ENCODE measurements around the gene JAK1. TPM values are rescaled to one million over a fixed set of nuclear protein-coding genes. Genes with fewer than 3 reads are reported as not detected.
A peak's percentile ranks its signal among the peaks of the same experiment; 100 is the strongest.

The JAK1 gene
- total RNA-seq, 2 donors from 2014 or later: 83.7 to 98.7 TPM

DNA sequence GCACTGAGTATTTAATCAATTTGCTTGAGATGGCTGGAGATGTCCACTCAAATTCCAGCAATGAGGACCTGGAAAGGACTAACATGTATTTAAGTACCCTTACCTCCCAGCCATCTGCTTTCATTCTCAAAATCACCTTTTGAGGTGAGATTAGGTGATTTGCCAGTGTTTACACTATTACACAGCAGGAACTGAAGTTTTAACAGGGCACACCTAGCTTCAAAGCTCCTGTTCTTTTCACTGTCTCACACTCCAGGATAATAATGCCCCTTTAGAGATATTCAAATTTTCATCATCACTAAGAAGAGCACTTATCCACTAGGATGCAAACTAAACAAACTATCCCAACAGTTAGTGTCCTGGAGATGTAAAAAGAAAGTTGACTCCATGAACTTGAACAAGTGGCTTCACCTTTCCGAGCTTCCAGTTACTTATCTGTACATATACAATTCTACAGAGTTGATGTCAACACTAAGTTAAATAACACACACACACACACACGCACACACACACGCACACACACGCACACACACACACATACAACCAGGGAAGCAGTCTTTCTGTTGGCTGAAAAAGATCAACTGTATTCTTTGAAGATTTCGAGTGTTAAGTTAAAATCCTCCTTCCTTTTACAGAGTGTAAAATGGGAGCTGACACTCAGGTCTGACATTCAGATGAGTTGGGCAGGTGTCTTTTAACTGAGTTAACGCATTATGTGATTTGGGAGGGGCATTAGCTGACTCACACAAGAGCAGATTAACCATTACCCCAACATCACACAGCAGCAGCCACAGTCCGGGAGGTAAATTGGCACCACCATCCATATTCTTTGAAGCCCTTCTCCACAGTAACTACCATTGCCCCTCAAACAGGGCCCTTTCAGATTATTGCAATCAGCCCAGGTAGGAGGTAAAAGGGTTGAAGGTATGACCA is 15.5 kb upstream of the JAK1 start:
- DNase-seq (no peak), ATAC-seq (no peak)
- intact Hi-C loops (cut with DNase I): no loop called here

DNA sequence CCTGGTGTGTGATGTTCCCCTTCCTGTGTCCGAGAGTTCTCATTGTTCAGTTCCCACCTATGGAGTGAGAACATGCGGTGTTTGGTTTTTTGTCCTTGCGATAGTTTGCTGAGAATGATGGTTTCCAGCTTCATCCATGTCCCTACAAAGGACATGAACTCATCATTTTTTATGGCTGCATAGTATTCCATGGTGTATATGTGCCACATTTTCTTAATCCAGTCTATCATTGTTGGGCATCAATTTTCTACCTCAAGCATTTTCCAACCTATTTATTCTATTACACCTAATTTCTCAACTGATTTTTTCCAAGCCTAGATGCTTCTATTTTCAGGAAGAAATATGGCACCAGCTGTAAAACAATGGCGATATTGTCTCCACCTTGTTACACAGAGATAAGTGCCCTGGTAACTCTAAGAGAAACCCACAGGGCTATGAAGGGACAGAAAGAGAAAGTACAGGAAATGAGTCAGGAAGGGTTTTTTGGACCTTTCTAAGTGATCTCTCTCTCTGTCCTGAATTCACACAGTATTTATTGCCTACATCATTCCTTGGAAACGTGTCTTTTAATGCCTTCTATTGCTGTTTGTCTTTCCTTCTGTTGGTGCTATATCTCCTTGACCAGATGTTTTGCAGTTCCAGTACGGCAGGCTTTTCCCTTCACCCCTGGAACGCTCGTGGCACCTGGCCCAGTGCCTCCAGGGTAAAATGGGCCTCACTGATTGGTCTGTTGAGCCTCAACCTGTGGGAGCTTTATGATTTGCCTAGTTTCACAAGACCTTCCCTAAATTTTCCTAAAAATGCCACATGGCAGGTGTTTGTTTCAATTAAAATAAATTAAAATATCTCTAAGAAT is 14.6 kb upstream of the JAK1 start:
- DNase-seq (no peak), ATAC-seq (no peak)
- intact Hi-C loops (cut with DNase I): no loop called here

DNA sequence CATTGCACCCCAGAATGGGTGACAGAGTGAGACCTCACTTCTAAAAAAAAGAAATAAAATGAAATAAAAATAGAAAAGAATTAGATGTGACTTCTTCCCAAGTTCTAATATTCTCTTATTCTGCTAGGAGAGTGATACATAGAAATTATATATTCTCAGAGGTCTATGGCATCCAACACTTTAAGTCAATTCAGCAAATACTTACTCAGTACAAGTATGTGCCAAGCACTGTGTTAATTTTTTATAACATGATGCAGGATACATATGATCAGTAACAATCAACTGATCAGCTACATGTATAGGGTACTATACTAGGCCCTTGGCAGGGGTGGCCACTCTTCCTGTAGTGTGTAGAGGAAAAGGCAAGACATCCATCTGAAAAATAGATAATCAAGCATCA is 13.0 kb upstream of the JAK1 start:
- no peak for ATAC-seq
- intact Hi-C loops (cut with DNase I): no loop called here
- DNase-seq: no peak

DNA sequence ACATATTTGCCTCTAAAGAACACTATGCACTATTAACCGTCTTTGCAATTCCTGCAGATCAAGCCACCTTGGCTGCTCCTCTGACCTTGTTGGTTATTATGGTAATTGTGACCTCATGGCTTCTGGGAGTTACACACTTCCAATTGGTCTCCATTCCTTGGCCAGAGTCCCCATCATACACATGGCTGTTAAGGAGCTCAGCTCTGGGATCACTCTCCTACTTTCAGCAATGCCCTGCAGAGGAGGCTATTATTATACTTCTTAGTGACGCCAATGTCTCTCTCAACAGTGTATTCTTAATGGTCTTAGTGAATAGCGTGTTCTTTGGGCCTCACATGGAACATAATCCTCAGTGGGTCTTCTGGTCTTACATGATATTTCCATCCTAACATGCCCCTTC is 10.0 kb upstream of the JAK1 start:
- DNase-seq (no peak), ATAC-seq (no peak)
- intact Hi-C loops (cut with DNase I): no loop called here

DNA sequence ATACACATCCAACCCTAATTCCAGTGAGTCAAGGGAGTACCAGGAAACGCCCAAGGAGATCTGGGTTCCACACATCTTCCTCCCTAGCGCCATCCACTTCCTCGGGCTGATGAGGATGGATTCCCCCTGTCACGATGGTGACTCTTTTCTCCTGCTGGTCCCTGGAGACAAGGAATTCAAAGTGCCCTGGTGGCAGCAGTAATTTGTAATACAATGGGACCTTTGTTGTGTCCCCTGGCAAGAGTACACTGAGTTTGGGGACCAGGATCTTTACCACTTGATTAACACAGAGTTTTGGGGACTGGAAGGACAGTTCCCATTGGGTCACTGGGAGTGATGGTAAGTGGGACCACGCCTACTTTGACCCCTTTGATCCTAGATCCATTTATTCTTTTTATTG is 9.4 kb upstream of the JAK1 start:
- intact Hi-C loops (cut with DNase I): no loop called here
- ATAC-seq (no peak), DNase-seq (no peak)

DNA sequence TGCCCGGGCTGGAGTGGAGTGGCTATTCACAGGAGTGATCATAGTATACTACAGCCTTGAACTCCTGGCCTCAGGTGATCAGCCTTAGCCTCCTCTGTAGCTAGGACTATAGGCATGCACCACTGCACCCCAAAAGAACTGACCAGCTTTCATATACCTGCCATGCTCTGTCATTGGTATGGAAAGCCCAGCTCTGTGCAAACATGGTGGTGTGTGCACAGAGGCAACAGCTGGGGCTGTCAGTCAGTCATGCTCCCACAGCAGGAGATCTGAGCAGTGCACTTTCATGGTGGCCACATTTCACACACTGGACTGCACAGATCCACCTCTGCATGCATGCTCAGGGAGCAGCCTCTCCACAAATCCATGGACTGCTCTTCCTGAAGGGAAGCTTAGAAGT is 8.8 kb upstream of the JAK1 start:
- DNase-seq (no peak), ATAC-seq (no peak)
- intact Hi-C loops (cut with DNase I): no loop called here

DNA sequence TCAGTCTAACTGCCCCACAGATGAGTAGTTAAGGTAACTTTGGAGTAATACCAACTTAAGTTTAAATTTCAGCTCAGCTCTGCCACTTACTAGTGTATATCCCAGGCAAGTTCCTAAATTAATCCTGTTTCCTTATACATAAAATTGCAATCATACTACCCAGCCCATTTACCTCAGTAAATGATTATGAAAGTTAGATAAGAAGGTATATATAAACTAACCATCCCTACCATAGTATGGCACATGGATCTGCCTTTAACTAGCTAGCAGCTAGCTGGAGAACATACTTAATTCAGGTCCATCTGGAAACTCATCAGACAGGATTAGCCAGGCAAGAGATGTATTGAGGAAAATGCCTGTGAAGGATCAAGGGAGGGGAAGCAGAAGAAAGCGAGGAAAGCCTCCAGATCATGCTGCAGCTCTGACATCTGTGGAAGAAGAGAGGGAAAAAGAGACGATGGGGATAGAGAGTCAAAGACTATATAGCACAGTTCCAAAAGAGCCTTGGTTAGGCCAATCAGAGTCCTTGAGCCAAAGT is 8.0 kb upstream of the JAK1 start:
- DNase-seq: no peak
- ATAC-seq: no peak
- intact Hi-C loops (cut with DNase I): no loop called here

DNA sequence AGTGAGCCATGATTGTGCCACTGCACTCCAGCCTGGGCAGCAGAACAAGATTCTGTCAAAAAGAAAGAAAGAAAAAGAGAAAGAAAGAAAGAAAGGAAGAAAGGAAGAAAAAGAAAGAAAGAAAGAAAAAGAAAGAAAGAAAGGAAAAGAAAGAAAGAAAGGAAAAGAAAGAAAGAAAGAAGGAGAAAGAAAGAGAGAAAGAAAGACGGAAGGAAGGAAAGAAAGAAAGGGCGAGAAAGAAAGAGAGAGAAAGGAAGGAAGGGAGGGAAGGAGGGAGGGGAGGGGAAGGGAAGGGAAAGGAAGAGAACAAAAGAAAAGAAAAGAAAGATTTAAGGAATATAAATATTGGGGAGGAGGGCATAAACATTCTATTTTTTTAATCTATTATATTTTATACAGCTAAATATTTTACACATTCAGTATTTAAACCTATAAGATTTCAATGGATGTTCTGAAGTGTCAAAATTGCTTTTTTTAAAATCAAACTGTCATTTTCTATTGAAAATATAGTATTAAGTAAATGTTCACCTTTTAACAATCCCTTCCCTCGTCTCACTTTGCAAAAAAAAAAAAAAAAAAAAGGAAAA is 6.8 kb upstream of the JAK1 start:
- DNase-seq (no peak), ATAC-seq (no peak)
- intact Hi-C loops (cut with DNase I): no loop called here

DNA sequence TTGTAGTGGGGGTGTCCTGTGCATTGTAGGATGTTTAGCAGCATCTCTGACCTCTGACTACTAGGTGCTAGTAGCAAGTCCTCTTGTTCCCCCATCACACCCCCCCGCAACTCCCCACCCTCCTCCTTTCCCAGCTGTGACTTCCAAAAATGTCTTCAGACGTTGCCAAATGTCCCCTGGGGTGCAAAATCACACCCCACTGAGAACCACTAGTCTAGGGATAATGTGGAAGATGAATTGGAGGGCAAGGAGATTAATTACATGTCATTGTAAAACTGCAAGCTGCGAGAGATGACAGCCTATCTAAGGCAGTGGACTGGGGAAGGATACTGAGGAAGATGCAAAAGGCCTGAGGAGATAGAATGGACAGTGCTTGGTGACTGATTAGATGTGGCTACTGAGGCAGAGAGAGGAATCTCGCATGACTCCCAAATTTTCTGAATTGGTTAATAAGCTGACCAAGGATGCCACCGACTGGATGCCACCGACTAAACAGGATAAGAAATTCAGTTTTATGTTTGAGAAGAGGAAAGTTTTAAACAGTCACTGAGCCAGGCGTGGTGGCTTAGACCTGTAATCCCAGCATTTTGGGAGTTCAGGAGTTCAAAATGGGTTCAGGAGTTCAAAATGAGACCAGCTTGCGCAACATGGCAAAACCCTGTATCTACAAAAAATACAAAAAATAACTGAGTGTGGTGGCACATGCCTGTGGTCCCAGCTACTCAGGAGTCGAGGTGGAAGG is 3.1 kb upstream of the JAK1 start:
- intact Hi-C loops (cut with DNase I): loop anchor here (5.0 to 10.0 kb wide), 3 partner anchors 72 to 105 kb away; no protein-coding TSS in a partner anchor
- DNase-seq (no peak), ATAC-seq (no peak)

DNA sequence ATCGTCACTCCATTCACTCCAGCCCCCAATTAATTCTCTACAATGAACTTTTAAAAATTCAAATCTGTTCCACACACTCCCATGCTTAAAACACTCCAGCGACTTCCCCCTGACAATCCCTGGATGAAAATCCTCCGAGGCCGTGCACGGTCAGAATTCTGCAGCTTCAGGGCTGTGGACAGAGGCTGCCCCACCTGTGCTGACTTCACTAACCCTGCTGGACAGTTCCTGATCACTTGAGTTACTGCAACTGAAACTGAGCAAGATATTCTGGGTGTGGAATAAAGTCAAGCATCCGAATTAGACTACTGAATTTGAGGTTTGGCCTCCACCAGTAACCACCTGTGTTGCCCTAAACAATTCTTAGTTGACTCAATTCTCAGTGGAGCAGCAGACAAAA is 1.0 kb upstream of the JAK1 start:
- ATAC-seq (no peak), DNase-seq (no peak)
- intact Hi-C loops (cut with DNase I): loop anchor here (5.0 to 10.0 kb wide), 3 partner anchors 70 to 103 kb away; no protein-coding TSS in a partner anchor

DNA sequence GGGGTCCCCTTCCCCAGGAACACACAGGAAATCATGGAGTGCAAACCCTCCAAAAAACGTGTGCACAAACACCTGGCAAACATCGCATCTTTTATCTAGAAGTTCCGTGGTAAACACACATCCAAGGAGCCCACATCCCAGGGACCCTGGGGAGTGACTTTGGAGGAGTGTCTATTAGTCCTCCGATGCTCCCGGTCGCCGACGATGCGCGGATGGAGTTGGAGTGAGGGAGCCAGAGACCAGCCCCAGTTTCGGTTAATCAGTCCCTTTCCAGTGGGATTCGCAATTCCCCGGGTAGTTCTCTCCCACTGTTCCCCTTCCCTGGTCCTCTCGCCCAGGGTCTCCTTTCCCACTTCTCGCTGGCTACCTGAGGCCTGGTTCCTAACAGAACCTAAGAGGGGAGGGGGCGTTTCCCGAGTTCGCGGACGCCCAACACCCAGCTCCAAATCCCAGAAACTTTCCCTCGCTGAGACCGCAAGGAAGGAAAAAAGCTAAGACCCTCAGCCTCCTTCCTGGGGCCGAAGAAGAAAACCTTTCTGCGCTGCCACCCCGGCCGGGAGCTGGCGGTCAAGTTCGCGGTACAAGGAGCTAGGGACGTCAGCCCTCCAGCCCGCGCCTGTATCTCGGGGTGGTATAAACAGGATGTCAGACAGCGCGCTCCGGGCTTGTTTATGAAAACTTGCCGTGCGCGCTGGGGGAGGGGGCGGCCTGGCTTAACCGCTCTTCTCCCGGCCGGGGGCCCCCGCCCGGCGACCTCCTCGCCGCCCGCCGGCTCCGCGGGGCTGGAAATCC is 787 bp downstream of the JAK1 start:
- peak; percentile 55 to 59 for ATAC-seq
- peak; percentile 75 for DNase-seq
- intact Hi-C loops (cut with DNase I): loop anchor here (5.0 to 10.0 kb wide), 3 partner anchors 68 to 101 kb away; no protein-coding TSS in a partner anchor

DNA sequence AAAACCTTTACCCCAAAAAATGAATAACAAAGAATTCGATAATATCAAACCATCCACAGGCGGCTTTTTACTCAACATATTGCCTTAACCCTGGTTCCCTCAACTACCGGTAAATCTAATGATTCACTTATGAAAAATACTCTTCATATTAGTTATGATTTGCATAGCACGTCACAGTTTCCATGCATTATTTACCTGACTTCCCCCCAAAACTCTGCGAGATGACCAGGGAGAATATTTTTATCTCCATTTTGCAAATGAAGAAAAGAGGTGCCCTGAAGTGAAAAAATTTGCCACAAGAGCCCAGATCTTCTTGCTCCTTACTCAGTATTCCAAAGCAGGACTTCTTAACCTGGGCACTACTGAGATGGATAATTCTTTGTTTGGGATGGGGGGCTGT is 2.9 kb downstream of the JAK1 start:
- intact Hi-C loops (cut with DNase I): loop anchor here in 1 of 2 donors (10.0 kb wide), 1 partner anchor 99 kb away; no protein-coding TSS in a partner anchor
- no peak for DNase-seq
- no peak for ATAC-seq

DNA sequence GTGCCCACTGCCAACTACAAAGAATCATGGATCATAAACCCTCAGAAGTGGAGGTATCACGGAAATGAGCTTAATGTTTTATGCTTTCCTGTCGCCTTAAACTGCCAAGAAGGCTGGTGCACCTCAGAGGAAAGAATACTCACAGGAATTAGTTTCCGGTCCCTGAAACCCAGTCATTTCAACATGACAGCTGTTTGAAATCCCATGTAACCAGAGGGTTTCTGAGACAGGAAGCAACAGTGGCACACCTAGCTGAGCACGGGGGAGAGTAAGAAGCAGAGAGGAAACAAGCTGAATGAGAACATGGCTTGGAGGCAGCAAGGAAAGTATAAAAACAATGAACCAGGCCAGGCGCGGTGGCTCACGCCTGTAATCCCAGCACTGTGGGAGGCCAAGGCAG is 3.9 kb downstream of the JAK1 start:
- ATAC-seq (no peak), DNase-seq (no peak)
- intact Hi-C loops (cut with DNase I): loop anchor here in 1 of 2 donors (10.0 kb wide), 1 partner anchor 98 kb away; no protein-coding TSS in a partner anchor

DNA sequence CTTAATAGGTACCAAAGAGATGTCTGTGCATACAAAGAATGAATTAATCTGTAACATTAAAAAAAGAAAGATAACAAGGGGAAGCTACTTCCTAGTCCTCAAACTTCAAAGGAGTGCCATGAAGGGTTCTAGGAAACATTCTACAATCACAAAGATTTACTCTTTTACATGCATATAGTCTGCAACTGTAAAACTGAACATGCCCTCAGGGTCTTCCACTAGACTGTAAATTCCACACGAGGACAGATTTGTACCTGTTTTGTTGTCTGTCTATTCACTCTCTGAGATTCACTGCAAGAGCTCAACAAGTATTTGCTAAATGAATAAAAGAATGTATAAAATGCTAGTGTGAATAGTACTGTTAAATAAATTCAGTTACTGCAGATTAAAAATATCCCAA is 4.4 kb downstream of the JAK1 start:
- DNase-seq (no peak), ATAC-seq (no peak)
- intact Hi-C loops (cut with DNase I): loop anchor here in 1 of 2 donors (10.0 kb wide), 1 partner anchor 97 kb away; no protein-coding TSS in a partner anchor

DNA sequence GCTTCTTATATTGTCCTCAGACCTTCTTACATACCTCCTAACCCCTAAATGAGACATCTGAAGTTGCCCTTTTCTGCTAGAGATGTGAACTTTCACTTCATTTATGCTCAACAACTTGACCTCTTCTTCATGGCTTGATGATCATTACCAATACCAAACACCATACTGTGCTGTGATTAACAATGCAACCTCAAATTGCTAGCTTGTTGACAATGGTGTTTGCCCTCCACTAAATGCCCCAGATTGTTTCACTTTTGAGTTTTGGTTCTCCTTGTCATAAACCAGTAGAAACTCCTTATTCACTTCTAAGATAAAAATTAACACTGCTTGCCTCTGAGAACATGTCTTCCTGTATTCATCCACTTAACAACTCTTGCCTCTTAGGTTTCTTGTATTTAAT is 5.6 kb downstream of the JAK1 start:
- intact Hi-C loops (cut with DNase I): loop anchor here in 1 of 2 donors (10.0 kb wide), 1 partner anchor 96 kb away; no protein-coding TSS in a partner anchor
- no peak for DNase-seq
- no peak for ATAC-seq

DNA sequence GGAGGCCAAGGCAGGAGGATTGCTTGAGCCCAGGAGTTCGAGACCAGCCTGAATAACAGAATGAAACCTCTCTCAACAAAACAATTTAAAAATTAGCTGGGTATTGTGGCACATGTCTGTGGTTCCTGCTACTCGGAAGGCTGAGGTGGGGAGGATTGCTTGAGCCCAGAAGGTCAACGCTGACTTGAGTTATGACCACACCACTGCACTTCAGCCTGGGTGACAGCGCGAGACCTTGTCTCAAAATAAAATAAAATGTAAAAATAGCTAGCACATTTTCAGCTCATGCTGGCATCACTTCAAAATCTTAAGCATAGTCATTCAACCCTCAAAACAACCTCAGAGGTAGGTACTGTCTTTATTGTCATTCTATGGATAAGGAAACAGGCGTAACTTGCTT is 6.4 kb downstream of the JAK1 start:
- ATAC-seq: no peak
- intact Hi-C loops (cut with DNase I): loop anchor here in 1 of 2 donors (10.0 kb wide), 1 partner anchor 95 kb away; no protein-coding TSS in a partner anchor
- DNase-seq: no peak

DNA sequence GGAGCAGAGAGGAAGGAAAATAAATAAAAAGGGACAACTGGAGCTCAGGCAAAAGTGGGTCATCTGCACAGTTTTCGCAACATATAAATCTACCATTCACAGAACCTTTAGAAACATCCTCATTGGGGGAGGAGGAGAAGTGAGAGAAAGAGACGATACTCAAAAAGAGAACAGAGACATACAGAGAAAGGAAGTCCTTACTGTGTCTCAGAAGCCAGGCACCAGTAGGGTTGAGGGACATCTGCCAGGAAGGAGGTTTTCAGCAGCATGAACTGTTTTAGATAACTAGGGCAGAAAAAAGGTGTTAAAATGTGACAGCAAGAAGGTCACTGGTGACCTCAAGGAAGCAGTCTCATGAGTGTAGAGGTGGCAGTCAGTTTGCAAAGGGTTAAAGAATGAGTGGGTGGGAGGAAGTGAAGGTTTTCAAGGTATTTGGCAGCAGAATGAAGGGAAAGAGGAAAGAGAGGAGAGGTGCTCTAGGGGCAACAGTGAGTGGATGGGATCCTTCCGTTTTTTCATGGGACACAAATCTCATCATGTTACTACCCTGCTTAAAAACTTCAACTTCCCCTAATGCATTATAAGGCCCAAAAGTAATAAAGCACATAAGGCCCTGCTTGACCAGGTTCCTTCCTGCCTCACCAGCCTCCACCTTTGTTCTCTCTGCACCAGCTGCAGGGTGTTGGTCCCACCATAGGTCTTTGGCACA is 9.5 kb downstream of the JAK1 start:
- peak in 1 of 2 donors; percentile 43 for ATAC-seq
- intact Hi-C loops (cut with DNase I): no loop called here
- DNase-seq: no peak

Measured in left cardiac atrium (tissue), 4 donors.